HepG2 (cell line): Measurements from ENCODE around the gene PIKFYVE. TPM values are rescaled to one million over a fixed set of nuclear protein-coding genes. Genes with fewer than 3 reads are reported as not detected.

Experiments
- CBX1 ChIP-seq: IDR thresholded peaks from one replicate; pipeline ENCODE4 v1.6.1; 2016; ENCODE audit warnings: antibody characterized with exemption, low read depth
- MTA1 ChIP-seq: sonication (generic); formaldehyde crosslinking; IDR thresholded peaks from 2 replicates; pipeline ENCODE4 v1.4.0; 2020; ENCODE audit warnings: missing genetic modification reagents, mild to moderate bottlenecking, borderline replicate concordance
- POLR2A ChIP-seq, 2 experiments: IDR thresholded peaks; 2 replicates each; pipeline ENCODE4 v1.6.1; 2011; ENCODE audit warnings: low read depth in 2 of 2, low read length in 2 of 2, mild to moderate bottlenecking in 1 of 2, moderate library complexity in 1 of 2; ENCODE audit not compliant: insufficient read depth in 1 of 2
- SIX4 ChIP-seq: sonication (generic); formaldehyde crosslinking; IDR thresholded peaks from 2 replicates; pipeline ENCODE4 v1.4.0; 2020; ENCODE audit warnings: missing genetic modification reagents
- SSRP1 ChIP-seq: IDR thresholded peaks from 2 replicates; pipeline ENCODE4 v1.6.1; 2016; ENCODE audit warnings: control low read depth
- YEATS2 ChIP-seq: sonication (generic); formaldehyde crosslinking; IDR thresholded peaks from 2 replicates; pipeline ENCODE4 v1.4.0; 2020; ENCODE audit warnings: missing genetic modification reagents, borderline replicate concordance
- YY1 ChIP-seq: IDR thresholded peaks from 2 replicates; pipeline ENCODE4 v1.6.1; 2011; ENCODE audit warnings: low read length, low read depth, moderate library complexity, mild to moderate bottlenecking; ENCODE audit not compliant: insufficient read depth, insufficient replicate concordance
- ZC3H4 ChIP-seq: sonication (generic); formaldehyde crosslinking; IDR thresholded peaks from 2 replicates; pipeline ENCODE4 v1.4.0; 2020; ENCODE audit warnings: missing genetic modification reagents, borderline replicate concordance
- ZNF225 ChIP-seq: sonication (generic); formaldehyde crosslinking; IDR thresholded peaks from 2 replicates; pipeline ENCODE4 v1.4.0; 2020; ENCODE audit warnings: mild to moderate bottlenecking, missing genetic modification reagents
- ZNF251 ChIP-seq: sonication (generic); formaldehyde crosslinking; IDR thresholded peaks from 2 replicates; pipeline ENCODE4 v1.9.0; 2021; ENCODE audit warnings: mild to moderate bottlenecking, missing genetic modification reagents
- ZNF274 ChIP-seq: sonication (generic); formaldehyde crosslinking; IDR thresholded peaks from 2 replicates; pipeline ENCODE4 v1.5.1; 2020; ENCODE audit warnings: mild to moderate bottlenecking, missing genetic modification reagents
- ZNF546 ChIP-seq: sonication (generic); formaldehyde crosslinking; conservative IDR thresholded peaks from 2 replicates; pipeline ENCODE4 v1.8.1; 2023; ENCODE audit warnings: mild to moderate bottlenecking, missing genetic modification reagents
- ZNF766 ChIP-seq: sonication (generic); formaldehyde crosslinking; IDR thresholded peaks from 2 replicates; pipeline ENCODE4 v1.5.0; 2020; ENCODE audit warnings: missing genetic modification reagents, borderline replicate concordance
- ZNF841 ChIP-seq: sonication (generic); formaldehyde crosslinking; IDR thresholded peaks from 2 replicates; pipeline ENCODE4 v1.8.1; 2023; ENCODE audit warnings: missing genetic modification reagents, borderline replicate concordance
- ZNF891 ChIP-seq: sonication (generic); formaldehyde crosslinking; IDR thresholded peaks from 2 replicates; pipeline ENCODE4 v1.5.0; 2020; ENCODE audit warnings: mild to moderate bottlenecking, missing genetic modification reagents
- polyA plus RNA-seq, 8 experiments: library from polyadenylated mRNA; depleted of rRNA in 3 of 8; stranded (reverse) in 7 of 8; unstranded in 1 of 8; fragments of >200 nt; fragmentation: Illumina TruSeq in 4 of 8; extraction: Trizol in 4 of 8; gene quantifications; 2 replicates each; pipeline versions ENCODE4 v1.2.1 to v1.2.3, GENCODE V29; 2011 to 2016; ENCODE audit warnings: low read depth in 4 of 8, missing spikeins in 1 of 8, mixed read lengths in 1 of 8; ENCODE audit not compliant: insufficient read depth in 1 of 8
- total RNA-seq, 5 experiments: library from RNA; depleted of rRNA; stranded (reverse); fragments of >200 nt; fragmentation: Illumina TruSeq; extraction: Trizol; gene quantifications; 2 replicates each; pipeline ENCODE4 v1.2.3, GENCODE V29; 2016; ENCODE audit warnings: low read depth in 1 of 5
- TF ChIP-seq, protein P1 (sequence below): sonication (generic); formaldehyde crosslinking; IDR thresholded peaks from 2 replicates; pipeline ENCODE4 v1.4.0; 2020; ENCODE audit warnings: mild to moderate bottlenecking, missing genetic modification reagents
- TF ChIP-seq, protein P2 (sequence below): sonication (generic); formaldehyde crosslinking; IDR thresholded peaks from 2 replicates; pipeline ENCODE4 v1.4.0; 2020; ENCODE audit warnings: missing genetic modification reagents
- TF ChIP-seq, protein P3 (sequence below): sonication (generic); formaldehyde crosslinking; IDR thresholded peaks from 2 replicates; pipeline ENCODE4 v1.8.0; 2022; ENCODE audit warnings: mild to moderate bottlenecking, missing genetic modification reagents, borderline replicate concordance
- TF ChIP-seq, protein P4 (sequence below): IDR thresholded peaks from 2 replicates; pipeline ENCODE4 v1.6.1; 2016; ENCODE audit warnings: missing compliant biosample characterization, missing genetic modification reagents, borderline replicate concordance
- TF ChIP-seq, protein P5 (sequence below): sonication (generic); formaldehyde crosslinking; IDR thresholded peaks from 2 replicates; pipeline ENCODE4 v1.4.0; 2020; ENCODE audit warnings: missing genetic modification reagents, low read depth, mild to moderate bottlenecking, borderline replicate concordance
- TF ChIP-seq, protein P6 (sequence below): sonication (generic); formaldehyde crosslinking; IDR thresholded peaks from 2 replicates; pipeline ENCODE4 v1.5.1; 2020; ENCODE audit warnings: missing genetic modification reagents, mild to moderate bottlenecking, borderline replicate concordance

The PIKFYVE gene
- total and polyA plus RNA-seq, 2 of the 13 experiments (the other 11 are each of a cell fraction or from before 2014, with no cell fraction given) = 20.2 to 21.7 TPM

DNA sequence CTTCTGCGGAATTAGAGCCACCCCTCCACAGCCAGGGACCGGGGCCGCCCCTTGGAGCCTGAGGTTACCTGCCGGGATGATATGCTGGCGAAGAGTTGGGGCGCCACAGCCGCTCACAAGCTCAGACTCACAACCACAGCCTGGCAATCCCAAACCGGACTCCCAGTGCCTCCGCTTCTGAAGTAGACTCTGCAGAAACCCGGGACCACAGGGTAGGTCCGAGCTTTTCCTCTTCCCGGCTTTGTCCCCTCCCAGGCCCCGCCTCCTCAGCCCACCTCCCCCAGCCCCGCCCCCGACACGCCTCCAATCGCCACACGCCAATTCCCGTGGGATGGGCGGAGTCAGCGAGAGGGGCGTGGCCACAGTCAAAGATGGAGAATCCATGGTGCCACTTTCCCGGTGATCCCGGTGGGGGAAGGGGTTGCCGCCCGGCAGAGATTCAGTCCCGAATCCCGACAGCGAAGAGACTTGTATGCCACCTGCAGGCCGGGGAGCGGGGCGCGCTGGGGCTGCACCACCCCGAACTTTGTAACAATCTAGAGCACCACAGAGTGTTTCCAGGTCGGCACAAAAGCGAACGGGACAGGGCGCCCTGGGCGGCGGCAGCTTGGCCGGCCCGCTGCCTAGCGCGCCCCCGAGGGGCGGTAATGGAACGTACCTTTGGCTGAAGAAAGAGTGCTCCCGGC is 11.0 kb upstream of the PIKFYVE start, which contains the start of gene IDH1 (continued):
- TF ChIP-seq ZNF766 (CRISPR knock-in tag) (peak; percentile 72; the same call in 1 of the 2 replicates), CBX1 (no peak), ZNF251 (CRISPR knock-in tag) (no peak), SSRP1 (CRISPR knock-in tag) (no peak), ZNF891 (CRISPR knock-in tag) (peak; percentile 66; the same call in 1 of the 2 replicates), ZNF546 (CRISPR knock-in tag) (no peak), ZNF274 (peak; percentile 77), YEATS2 (CRISPR knock-in tag) (no peak), SIX4 (CRISPR knock-in tag) (no peak; the same call in 1 of the 2 replicates), POLR2A (IDR thresholded peaks at IDR 0.05; ENCODE audit: insufficient read depth in 1 of 2, low read depth in 2 of 2, low read length in 2 of 2) (peak; percentile 86 to 99), ZNF225 (CRISPR knock-in tag) (peak; percentile 54; the same call in 1 of the 2 replicates), MTA1 (CRISPR knock-in tag) (0 out of 2 replicates have a peak, but pooled peaks have one; percentile 48), YY1 (peak; percentile 91), ZNF841 (CRISPR knock-in tag) (no peak), ZC3H4 (no peak; the same call in 1 of the 2 replicates)
- TF ChIP-seq, protein P1, sequence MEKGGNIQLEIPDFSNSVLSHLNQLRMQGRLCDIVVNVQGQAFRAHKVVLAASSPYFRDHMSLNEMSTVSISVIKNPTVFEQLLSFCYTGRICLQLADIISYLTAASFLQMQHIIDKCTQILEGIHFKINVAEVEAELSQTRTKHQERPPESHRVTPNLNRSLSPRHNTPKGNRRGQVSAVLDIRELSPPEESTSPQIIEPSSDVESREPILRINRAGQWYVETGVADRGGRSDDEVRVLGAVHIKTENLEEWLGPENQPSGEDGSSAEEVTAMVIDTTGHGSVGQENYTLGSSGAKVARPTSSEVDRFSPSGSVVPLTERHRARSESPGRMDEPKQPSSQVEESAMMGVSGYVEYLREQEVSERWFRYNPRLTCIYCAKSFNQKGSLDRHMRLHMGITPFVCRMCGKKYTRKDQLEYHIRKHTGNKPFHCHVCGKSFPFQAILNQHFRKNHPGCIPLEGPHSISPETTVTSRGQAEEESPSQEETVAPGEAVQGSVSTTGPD (CRISPR knock-in tag) = no peak
- TF ChIP-seq, protein P2, sequence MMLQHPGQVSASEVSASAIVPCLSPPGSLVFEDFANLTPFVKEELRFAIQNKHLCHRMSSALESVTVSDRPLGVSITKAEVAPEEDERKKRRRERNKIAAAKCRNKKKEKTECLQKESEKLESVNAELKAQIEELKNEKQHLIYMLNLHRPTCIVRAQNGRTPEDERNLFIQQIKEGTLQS (CRISPR knock-in tag) = no peak
- TF ChIP-seq, protein P3, sequence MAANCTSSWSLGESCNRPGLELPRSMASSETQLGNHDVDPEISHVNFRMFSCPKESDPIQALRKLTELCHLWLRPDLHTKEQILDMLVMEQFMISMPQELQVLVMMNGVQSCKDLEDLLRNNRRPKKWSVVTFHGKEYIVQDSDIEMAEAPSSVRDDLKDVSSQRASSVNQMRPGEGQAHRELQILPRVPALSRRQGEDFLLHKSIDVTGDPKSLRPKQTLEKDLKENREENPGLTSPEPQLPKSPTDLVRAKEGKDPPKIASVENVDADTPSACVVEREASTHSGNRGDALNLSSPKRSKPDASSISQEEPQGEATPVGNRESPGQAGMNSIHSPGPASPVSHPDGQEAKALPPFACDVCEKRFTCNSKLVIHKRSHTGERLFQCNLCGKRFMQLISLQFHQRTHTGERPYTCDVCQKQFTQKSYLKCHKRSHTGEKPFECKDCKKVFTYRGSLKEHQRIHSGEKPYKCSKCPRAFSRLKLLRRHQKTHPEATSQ (CRISPR knock-in tag) = 0 out of 2 replicates have a peak, but pooled peaks have one; percentile 58
- TF ChIP-seq, protein P4, sequence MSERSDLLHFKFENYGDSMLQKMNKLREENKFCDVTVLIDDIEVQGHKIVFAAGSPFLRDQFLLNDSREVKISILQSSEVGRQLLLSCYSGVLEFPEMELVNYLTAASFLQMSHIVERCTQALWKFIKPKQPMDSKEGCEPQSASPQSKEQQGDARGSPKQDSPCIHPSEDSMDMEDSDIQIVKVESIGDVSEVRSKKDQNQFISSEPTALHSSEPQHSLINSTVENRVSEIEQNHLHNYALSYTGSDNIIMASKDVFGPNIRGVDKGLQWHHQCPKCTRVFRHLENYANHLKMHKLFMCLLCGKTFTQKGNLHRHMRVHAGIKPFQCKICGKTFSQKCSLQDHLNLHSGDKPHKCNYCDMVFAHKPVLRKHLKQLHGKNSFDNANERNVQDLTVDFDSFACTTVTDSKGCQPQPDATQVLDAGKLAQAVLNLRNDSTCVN (CRISPR knock-in tag) = no peak
- TF ChIP-seq, protein P5, sequence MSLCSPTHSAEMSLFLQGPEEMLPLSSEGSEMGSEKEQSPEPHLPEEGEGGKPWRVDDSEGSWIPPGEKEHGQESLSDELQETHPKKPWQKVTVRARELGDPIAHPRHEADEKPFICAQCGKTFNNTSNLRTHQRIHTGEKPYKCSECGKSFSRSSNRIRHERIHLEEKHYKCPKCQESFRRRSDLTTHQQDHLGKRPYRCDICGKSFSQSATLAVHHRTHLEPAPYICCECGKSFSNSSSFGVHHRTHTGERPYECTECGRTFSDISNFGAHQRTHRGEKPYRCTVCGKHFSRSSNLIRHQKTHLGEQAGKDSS = no peak
- TF ChIP-seq, protein P6, sequence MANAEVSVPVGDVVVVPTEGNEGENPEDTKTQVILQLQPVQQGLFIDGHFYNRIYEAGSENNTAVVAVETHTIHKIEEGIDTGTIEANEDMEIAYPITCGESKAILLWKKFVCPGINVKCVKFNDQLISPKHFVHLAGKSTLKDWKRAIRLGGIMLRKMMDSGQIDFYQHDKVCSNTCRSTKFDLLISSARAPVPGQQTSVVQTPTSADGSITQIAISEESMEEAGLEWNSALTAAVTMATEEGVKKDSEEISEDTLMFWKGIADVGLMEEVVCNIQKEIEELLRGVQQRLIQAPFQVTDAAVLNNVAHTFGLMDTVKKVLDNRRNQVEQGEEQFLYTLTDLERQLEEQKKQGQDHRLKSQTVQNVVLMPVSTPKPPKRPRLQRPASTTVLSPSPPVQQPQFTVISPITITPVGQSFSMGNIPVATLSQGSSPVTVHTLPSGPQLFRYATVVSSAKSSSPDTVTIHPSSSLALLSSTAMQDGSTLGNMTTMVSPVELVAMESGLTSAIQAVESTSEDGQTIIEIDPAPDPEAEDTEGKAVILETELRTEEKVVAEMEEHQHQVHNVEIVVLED (CRISPR knock-in tag) = peak; percentile 29; the same call in 1 of the 2 replicates
